ENCODE measurements around the gene ZDHHC4.

ZDHHC4 gene

DNA sequence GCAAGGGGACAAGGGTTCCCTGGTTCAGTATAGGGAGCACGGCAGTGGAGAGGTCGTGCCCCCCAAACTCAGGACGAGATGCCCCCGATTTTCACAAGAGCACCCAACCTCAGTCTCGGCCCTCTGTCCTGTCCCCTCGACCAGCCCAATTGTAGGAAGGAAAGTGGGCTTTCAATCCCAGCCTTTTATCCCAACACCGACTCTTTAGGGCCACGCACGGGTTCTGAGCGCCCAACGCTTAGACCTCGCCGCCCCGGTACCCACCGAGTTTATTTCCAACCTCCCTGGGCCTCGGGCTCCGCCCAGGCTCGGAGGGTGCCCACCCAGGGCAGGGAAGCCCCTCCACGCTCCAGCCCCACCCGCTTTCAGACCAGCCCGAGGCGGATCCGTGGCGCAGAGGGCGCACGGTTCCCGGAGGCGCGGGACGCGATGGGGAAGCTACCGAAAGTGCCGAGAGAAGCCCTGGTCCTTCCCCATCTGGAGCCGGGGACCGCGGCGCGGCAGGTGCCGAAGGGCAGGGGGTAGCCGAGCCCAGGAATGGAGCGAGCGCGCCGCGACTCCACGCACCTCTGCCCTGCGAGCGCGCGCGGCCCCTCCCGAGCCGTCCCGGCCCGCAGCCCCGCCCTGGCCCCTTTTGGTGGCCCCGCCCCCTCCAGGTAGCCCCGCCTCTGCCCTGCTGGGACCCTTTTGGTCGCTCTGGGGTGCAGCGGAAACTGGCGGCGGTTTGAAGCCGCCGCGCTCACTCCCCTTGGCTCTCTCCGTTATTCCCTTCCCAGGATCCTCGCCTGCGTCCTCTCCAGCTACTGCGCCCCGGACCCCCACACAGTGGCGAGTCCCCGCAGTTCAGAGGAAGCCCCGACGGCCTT, 46.4 kb upstream of the ZDHHC4 start (continued):
- TF ChIP-seq ZFP3 (tag by site-specific recombination; IDR thresholded peaks at IDR 0.05; ENCODE audit: low read depth) (no peak), ZNF600 (tag by site-specific recombination; IDR thresholded peaks at IDR 0.05) (peak; percentile 22; the same call in 1 of the 2 replicates), ZNF701 (tag by site-specific recombination; IDR thresholded peaks at IDR 0.05) (no peak), ZNF571 (tag by site-specific recombination; IDR thresholded peaks at IDR 0.05) (no peak), ZBTB6 (tag by site-specific recombination; IDR thresholded peaks at IDR 0.05) (no peak), ZNF132 (tag by site-specific recombination; IDR thresholded peaks at IDR 0.05; ENCODE audit: borderline replicate concordance) (no peak), ZNF324 (tag by site-specific recombination; IDR thresholded peaks at IDR 0.05) (no peak), ZNF10 (tag by site-specific recombination; IDR thresholded peaks at IDR 0.05) (no peak), ZNF155 (tag by site-specific recombination; IDR thresholded peaks at IDR 0.05) (no peak), RBAK (tag by site-specific recombination; IDR thresholded peaks at IDR 0.05) (no peak), ZNF292 (tag by site-specific recombination; IDR thresholded peaks at IDR 0.05; ENCODE audit: borderline replicate concordance, low read depth) (no peak), ZNF555 (tag by site-specific recombination; conservative IDR thresholded peaks at IDR 0.05) (no peak), ZBTB7A (tag by site-specific recombination; IDR thresholded peaks at IDR 0.05; ENCODE audit: low read depth) (no peak), ZEB2 (tag by site-specific recombination; IDR thresholded peaks at IDR 0.05) (0 out of 2 replicates have a peak, but pooled peaks have one; percentile 21), KLF1 (tag by site-specific recombination; IDR thresholded peaks at IDR 0.05) (peak; percentile 49; the same call in 1 of the 2 replicates), ZNF785 (tag by site-specific recombination; IDR thresholded peaks at IDR 0.05) (no peak), ZSCAN18 (tag by site-specific recombination; IDR thresholded peaks at IDR 0.05) (no peak), ZSCAN16 (tag by site-specific recombination; IDR thresholded peaks at IDR 0.05) (no peak), SP2 (tag by site-specific recombination; IDR thresholded peaks at IDR 0.05) (peak; percentile 23), ZNF558 (tag by site-specific recombination; IDR thresholded peaks at IDR 0.05) (no peak), ZSCAN30 (tag by site-specific recombination; IDR thresholded peaks at IDR 0.05) (no peak), ZNF48 (tag by site-specific recombination; IDR thresholded peaks at IDR 0.05) (no peak), ZBTB49 (tag by site-specific recombination; IDR thresholded peaks at IDR 0.05; ENCODE audit: low read depth) (no peak), KLF8 (tag by site-specific recombination; IDR thresholded peaks at IDR 0.05) (0 out of 2 replicates have a peak, but pooled peaks have one; percentile 31), HOXA7 (CRISPR knock-in tag; IDR thresholded peaks at IDR 0.05; ENCODE audit: borderline replicate concordance) (no peak), SCRT1 (tag by site-specific recombination; IDR thresholded peaks at IDR 0.05; ENCODE audit: borderline replicate concordance) (no peak), ZNF621 (tag by site-specific recombination; IDR thresholded peaks at IDR 0.05) (no peak)
- TF ChIP-seq, protein P1, sequence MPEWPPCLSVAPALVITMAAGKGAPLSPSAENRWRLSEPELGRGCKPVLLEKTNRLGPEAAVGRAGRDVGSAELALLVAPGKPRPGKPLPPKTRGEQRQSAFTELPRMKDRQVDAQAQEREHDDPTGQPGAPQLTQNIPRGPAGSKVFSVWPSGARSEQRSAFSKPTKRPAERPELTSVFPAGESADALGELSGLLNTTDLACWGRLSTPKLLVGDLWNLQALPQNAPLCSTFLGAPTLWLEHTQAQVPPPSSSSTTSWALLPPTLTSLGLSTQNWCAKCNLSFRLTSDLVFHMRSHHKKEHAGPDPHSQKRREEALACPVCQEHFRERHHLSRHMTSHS (tag by site-specific recombination; IDR thresholded peaks at IDR 0.05) = no peak
- TF ChIP-seq, protein P2, sequence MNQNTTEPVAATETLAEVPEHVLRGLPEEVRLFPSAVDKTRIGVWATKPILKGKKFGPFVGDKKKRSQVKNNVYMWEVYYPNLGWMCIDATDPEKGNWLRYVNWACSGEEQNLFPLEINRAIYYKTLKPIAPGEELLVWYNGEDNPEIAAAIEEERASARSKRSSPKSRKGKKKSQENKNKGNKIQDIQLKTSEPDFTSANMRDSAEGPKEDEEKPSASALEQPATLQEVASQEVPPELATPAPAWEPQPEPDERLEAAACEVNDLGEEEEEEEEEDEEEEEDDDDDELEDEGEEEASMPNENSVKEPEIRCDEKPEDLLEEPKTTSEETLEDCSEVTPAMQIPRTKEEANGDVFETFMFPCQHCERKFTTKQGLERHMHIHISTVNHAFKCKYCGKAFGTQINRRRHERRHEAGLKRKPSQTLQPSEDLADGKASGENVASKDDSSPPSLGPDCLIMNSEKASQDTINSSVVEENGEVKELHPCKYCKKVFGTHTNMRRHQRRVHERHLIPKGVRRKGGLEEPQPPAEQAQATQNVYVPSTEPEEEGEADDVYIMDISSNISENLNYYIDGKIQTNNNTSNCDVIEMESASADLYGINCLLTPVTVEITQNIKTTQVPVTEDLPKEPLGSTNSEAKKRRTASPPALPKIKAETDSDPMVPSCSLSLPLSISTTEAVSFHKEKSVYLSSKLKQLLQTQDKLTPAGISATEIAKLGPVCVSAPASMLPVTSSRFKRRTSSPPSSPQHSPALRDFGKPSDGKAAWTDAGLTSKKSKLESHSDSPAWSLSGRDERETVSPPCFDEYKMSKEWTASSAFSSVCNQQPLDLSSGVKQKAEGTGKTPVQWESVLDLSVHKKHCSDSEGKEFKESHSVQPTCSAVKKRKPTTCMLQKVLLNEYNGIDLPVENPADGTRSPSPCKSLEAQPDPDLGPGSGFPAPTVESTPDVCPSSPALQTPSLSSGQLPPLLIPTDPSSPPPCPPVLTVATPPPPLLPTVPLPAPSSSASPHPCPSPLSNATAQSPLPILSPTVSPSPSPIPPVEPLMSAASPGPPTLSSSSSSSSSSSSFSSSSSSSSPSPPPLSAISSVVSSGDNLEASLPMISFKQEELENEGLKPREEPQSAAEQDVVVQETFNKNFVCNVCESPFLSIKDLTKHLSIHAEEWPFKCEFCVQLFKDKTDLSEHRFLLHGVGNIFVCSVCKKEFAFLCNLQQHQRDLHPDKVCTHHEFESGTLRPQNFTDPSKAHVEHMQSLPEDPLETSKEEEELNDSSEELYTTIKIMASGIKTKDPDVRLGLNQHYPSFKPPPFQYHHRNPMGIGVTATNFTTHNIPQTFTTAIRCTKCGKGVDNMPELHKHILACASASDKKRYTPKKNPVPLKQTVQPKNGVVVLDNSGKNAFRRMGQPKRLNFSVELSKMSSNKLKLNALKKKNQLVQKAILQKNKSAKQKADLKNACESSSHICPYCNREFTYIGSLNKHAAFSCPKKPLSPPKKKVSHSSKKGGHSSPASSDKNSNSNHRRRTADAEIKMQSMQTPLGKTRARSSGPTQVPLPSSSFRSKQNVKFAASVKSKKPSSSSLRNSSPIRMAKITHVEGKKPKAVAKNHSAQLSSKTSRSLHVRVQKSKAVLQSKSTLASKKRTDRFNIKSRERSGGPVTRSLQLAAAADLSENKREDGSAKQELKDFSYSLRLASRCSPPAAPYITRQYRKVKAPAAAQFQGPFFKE (tag by site-specific recombination; IDR thresholded peaks at IDR 0.05; ENCODE audit: borderline replicate concordance) = no peak

Measured in HEK293 (cell line).